K562 (cell line): Measurements from ENCODE around the gene SLC26A3. TPM values are rescaled to one million over a fixed set of nuclear protein-coding genes. Genes with fewer than 3 reads are reported as not detected.

ENCODE experiments used
- ADNP ChIP-seq: fragments of 200-800 bp; sonication (Bioruptor generic); IDR thresholded peaks from 2 replicates; pipeline ENCODE4 v1.6.1; 2016; ENCODE audit warnings: missing genetic modification characterization, missing compliant biosample characterization
- DPF2 ChIP-seq: fragments of 450-650 bp; IDR thresholded peaks from 2 replicates; pipeline ENCODE4 v1.6.1; 2016
- GTF2F1 ChIP-seq: IDR thresholded peaks from 2 replicates; pipeline ENCODE4 v1.6.1; 2011; ENCODE audit warnings: low read depth, low read length, improper control_type of control experiment
- HNRNPH1 ChIP-seq: fragments of 200-400 bp; formaldehyde crosslinking; optimal IDR thresholded peaks from 2 replicates; pipeline ENCODE3; 2017; ENCODE audit warnings: low read depth, mild to moderate bottlenecking, low read length, moderate library complexity
- HNRNPL ChIP-seq: fragments of 200-400 bp; formaldehyde crosslinking; IDR thresholded peaks from 2 replicates; pipeline ENCODE4 v1.6.1; 2017; ENCODE audit warnings: low read depth, mild to moderate bottlenecking, low read length
- ILK ChIP-seq: fragments of 450-650 bp; IDR thresholded peaks from 2 replicates; pipeline ENCODE4 v1.6.1; 2016; ENCODE audit warnings: missing genetic modification characterization, low read depth, mild to moderate bottlenecking, missing compliant biosample characterization, moderate library complexity, borderline replicate concordance
- KDM4B ChIP-seq, 2 experiments: fragments of 450-650 bp in 1 of 2; sonication (generic) in 1 of 2; IDR thresholded peaks; 2 replicates each; pipeline ENCODE4 v1.6.1; 2016 to 2017; ENCODE audit warnings: borderline replicate concordance in 2 of 2, antibody characterized with exemption in 1 of 2, low read depth in 1 of 2, mild to moderate bottlenecking in 1 of 2
- MITF ChIP-seq: IDR thresholded peaks from 2 replicates; pipeline ENCODE4 v1.6.1; 2014; ENCODE audit warnings: antibody characterized with exemption
- MTF1 ChIP-seq: fragments of 250-450 bp; sonication (Bioruptor Pico); IDR thresholded peaks from 2 replicates; pipeline ENCODE4 v1.9.0; 2021; ENCODE audit warnings: moderate library complexity, mild to moderate bottlenecking, inconsistent platforms, borderline replicate concordance
- POLR2AphosphoS2 ChIP-seq: IDR thresholded peaks from 2 replicates; pipeline ENCODE4 v1.6.1; 2012; ENCODE audit warnings: low read length, improper control_type of control experiment
- POLR2B ChIP-seq: fragments of 450-650 bp; IDR thresholded peaks from 2 replicates; pipeline ENCODE4 v1.6.1; 2018; ENCODE audit warnings: low read depth; ENCODE audit not compliant: partially characterized antibody
- RBM15 ChIP-seq: fragments of 200-400 bp; formaldehyde crosslinking; IDR thresholded peaks from 2 replicates; pipeline ENCODE4 v1.6.1; 2018; ENCODE audit warnings: mild to moderate bottlenecking, low read length, moderate library complexity; ENCODE audit not compliant: insufficient read depth
- TCF7 ChIP-seq: sonication (generic); IDR thresholded peaks from 2 replicates; pipeline ENCODE4 v1.6.1; 2016; ENCODE audit warnings: antibody characterized with exemption, borderline replicate concordance
- TCF7L2 ChIP-seq: fragments of 150-350 bp; IDR thresholded peaks from 2 replicates; pipeline ENCODE4 v1.6.1; 2016; ENCODE audit warnings: low read depth, mild to moderate bottlenecking, low read length, moderate library complexity
- ZBTB1 ChIP-seq: sonication (generic); formaldehyde crosslinking; IDR thresholded peaks from 2 replicates; pipeline ENCODE4 v1.8.1; 2023; ENCODE audit warnings: missing genetic modification reagents, low read depth, mild to moderate bottlenecking, borderline replicate concordance
- ZEB2 ChIP-seq: fragments of 450-650 bp; IDR thresholded peaks from 2 replicates; pipeline ENCODE4 v1.6.1; 2016
- ZNF134 ChIP-seq: fragments of 250-450 bp; sonication (Bioruptor Pico); conservative IDR thresholded peaks from 2 replicates; pipeline ENCODE4 v1.4.0; 2020
- ZNF263 ChIP-seq: sonication (generic); formaldehyde crosslinking; IDR thresholded peaks from 2 replicates; pipeline ENCODE4 v1.8.0; 2022; ENCODE audit warnings: mild to moderate bottlenecking, missing genetic modification reagents, borderline replicate concordance
- ZNF398 ChIP-seq: fragments of 250-450 bp; sonication (Bioruptor Pico); IDR thresholded peaks from 2 replicates; pipeline ENCODE4 v1.8.0; 2021; ENCODE audit warnings: moderate library complexity, mild to moderate bottlenecking, inconsistent platforms
- ZNF431 ChIP-seq: sonication (generic); formaldehyde crosslinking; IDR thresholded peaks from 2 replicates; pipeline ENCODE4 v1.8.0; 2022; ENCODE audit warnings: mild to moderate bottlenecking, missing genetic modification reagents
- ZNF57 ChIP-seq: fragments of 450-650 bp; formaldehyde crosslinking; IDR thresholded peaks from 2 replicates; pipeline ENCODE4 v1.4.0; 2020; ENCODE audit warnings: mild to moderate bottlenecking, moderate library complexity
- ZNF589 ChIP-seq: fragments of 200-800 bp; sonication (Bioruptor generic); IDR thresholded peaks from 2 replicates; pipeline ENCODE4 v1.6.1; 2016; ENCODE audit warnings: low read depth, missing genetic modification characterization, missing compliant biosample characterization
- ZNF699 ChIP-seq: fragments of 250-450 bp; sonication (Bioruptor Pico); IDR thresholded peaks from 2 replicates; pipeline ENCODE4 v1.8.0; 2021; ENCODE audit warnings: mild to moderate bottlenecking, moderate library complexity; ENCODE audit not compliant: insufficient replicate concordance
- polyA plus RNA-seq, 8 experiments: library from polyadenylated mRNA; depleted of rRNA in 4 of 8; stranded (reverse) in 5 of 8; unstranded in 3 of 8; fragments of >200 nt; fragmentation: Nextera tagmentation in 2 of 8; fragmentation: Illumina TruSeq in 1 of 8; extraction: Ambion mirVana in 2 of 8; extraction: Trizol in 1 of 8; gene quantifications; 2 replicates each; pipeline versions ENCODE4 v1.2.1 to v1.2.3, GENCODE V29; 2011 to 2014; ENCODE audit warnings: inconsistent platforms in 1 of 8, missing spikeins in 1 of 8
- total RNA-seq, 7 experiments: library from RNA; depleted of rRNA in 6 of 7; stranded (reverse); fragments of >200 nt in 6 of 7; fragmentation: Illumina TruSeq in 2 of 7; extraction: Trizol in 2 of 7; gene quantifications; 2 replicates each; pipeline versions ENCODE4 v1.2.1 to v1.2.3, GENCODE V29; 2011 to 2021; ENCODE audit warnings: low replicate concordance in 1 of 7

Gene SLC26A3
- total and polyA plus RNA-seq, 9 of the 15 experiments (the other 6 are each of a cell fraction or from before 2014, with no cell fraction given): 0.86 TPM; not detected in 8

GRCh38 chr7:107743567-107744344 is 59.3 kb downstream of the SLC26A3 start, which contains the start of gene CBLL1 (continued):
- TF ChIP-seq ZNF398 (no peak), DPF2 (0 out of 2 replicates have a peak, but pooled peaks have one; percentile 42), ZNF589 (no peak; the same call in 1 of the 2 replicates), ZNF57 (no peak), POLR2AphosphoS2 (no peak), ILK (tag) (no peak), ZNF263 (CRISPR knock-in tag) (no peak), ADNP (no peak), MTF1 (CRISPR knock-in tag) (no peak), GTF2F1 (no peak; the same call in 1 of the 2 replicates), ZBTB1 (CRISPR knock-in tag) (peak; percentile 82), MITF (peak; percentile 63; the same call in 1 of the 2 replicates), ZNF699 (CRISPR knock-in tag) (no peak), RBM15 (no peak), TCF7 (0 out of 2 replicates have a peak, but pooled peaks have one; percentile 55), POLR2B (peak; percentile 88), HNRNPH1 (no peak), HNRNPL (no peak), ZNF134 (CRISPR knock-in tag) (no peak; the same call in 1 of the 2 replicates), TCF7L2 (peak; percentile 22; the same call in 1 of the 2 replicates), KDM4B (IDR thresholded peaks at IDR 0.05; ENCODE audit: borderline replicate concordance in 2 of 2, low read depth in 1 of 2) (peak in 1 of 2 experiments; percentile 76; a peak in 1 of 4 replicates), ZEB2 (no peak; the same call in 1 of the 2 replicates), ZNF431 (CRISPR knock-in tag) (no peak)
